ENCODE measurements around the gene OSBP2.

The OSBP2 gene

DNA sequence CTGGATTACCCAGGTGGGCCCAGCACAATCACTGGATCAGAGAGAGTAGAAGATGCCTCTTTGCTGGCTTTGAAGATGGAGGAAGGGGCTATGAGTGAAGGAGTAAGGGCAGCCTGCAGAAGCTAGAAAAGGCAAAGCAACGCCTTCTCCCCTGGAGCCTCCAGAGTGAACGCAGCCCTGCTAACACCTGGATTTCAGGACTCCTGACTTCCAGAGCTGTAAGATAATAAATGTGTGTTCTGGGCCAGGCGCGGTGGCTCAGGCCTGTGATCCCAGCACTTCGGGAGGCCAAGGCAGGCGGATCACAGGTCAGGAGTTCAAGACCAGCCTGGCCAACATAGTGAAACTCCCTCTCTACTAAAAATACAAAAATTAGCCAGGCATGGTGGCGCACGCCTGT, 171.5 kb downstream of the OSBP2 start:
- TF ChIP-seq, protein P1, sequence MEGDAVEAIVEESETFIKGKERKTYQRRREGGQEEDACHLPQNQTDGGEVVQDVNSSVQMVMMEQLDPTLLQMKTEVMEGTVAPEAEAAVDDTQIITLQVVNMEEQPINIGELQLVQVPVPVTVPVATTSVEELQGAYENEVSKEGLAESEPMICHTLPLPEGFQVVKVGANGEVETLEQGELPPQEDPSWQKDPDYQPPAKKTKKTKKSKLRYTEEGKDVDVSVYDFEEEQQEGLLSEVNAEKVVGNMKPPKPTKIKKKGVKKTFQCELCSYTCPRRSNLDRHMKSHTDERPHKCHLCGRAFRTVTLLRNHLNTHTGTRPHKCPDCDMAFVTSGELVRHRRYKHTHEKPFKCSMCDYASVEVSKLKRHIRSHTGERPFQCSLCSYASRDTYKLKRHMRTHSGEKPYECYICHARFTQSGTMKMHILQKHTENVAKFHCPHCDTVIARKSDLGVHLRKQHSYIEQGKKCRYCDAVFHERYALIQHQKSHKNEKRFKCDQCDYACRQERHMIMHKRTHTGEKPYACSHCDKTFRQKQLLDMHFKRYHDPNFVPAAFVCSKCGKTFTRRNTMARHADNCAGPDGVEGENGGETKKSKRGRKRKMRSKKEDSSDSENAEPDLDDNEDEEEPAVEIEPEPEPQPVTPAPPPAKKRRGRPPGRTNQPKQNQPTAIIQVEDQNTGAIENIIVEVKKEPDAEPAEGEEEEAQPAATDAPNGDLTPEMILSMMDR (conservative IDR thresholded peaks at IDR 0.05): no peak
- H3K27ac ChIP-seq: no peak overlapping the region

DNA sequence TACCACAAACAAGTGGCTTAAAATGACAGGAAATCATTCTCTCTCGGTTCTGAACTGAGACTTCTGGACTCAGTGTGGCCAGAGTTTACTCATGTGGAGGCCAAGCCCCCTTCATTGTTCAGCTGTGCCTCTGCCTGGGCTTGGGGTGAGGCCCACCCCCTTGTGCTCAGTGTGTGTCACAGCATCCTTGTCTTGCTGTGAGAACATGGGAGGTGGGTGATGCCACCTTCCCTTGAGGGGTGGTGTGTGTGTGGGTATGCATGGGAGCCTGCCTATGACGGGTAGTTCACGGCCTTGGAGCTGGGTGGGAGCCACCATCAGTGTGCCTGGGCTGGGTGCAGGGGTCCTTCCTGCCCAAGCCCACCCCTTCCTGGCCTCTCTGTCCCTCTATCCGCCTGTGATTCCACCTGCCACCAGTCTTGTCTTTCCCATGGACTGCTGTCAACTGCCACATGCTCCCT, 172.2 kb downstream of the OSBP2 start:
- H3K27ac ChIP-seq: no peak overlapping the region
- TF ChIP-seq, protein P1 (conservative IDR thresholded peaks at IDR 0.05): no peak

DNA sequence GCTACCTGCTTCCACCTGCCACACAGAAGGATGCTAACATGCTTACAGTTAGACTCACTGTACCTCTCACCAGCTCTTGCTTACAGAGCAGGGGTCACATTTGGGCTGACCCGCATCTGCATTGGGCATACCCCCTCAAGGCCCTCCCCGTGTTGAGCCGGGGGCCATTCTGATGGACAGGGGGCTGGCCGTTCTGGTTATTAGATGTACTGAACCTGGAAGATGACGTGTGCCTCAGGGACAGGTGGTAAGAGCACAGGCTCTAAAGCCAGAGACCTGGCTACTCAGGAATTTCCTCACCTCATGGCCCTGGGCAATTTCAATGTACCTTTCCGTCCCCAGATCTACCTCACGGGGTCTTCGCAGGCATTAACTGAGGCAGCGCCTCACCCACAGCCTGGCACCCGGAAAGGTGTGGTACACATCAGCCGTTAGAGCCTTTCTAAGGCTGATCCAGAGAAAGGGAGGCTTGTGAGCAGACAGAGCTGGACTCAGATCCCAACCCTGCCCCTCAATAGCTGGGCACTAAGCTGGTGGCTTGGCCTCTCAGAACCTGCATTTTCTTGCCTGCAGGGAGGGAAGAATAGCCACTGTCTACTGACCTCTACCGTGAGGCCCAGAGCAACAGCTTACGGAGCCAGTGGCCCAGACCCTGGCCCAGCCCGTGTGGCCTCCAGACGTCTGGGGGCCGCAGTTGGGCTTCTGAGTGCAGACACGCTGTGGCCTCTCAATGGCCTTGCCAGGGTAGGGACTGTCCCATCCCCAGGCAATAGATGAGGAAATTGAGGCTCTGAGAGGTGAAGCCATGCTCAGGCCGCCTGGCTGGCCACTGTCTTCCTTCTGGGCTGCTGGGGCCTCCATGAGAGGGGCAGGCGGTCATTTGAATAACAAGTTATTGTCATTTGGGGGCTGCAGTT, 173.3 kb downstream of the OSBP2 start:
- TF ChIP-seq, protein P1 (conservative IDR thresholded peaks at IDR 0.05): no peak
- no peak overlapping the region for H3K27ac ChIP-seq

DNA sequence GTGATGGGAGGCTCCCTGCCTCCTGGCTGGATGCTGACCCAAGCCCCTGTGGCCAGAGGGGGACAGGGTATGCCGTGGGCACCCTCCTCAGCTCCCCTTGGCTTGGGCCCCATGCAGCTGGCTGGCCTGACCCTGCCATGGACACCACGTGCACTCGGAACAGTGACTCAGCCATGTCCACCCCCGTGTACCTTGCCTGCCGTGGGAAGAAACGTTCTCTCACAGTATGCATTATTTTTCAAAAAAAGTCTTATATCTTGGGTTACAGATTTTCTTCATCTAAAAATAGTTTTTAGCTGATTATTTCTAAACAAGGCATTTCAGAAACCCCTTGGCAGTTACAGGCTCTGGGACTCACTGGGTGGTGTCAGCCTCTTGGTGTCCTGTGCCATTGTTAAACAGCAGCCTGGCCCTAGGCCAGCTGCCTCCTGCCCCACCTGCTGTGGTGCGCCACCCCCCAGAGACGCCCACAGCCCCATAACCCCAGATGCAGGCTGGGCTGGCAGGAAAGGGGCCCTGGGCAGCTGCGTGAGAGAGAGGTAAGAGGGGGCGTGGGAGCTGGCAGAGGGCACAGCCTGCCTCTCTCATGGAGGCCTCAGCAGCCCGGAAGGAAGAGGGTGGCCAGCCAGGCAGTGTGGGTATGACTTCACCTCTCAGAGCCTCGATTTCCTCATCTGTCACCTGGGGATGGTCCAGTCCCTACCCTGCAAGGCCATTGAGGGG, 174.2 kb downstream of the OSBP2 start:
- H3K27ac ChIP-seq: no peak overlapping the region
- TF ChIP-seq, protein P1 (conservative IDR thresholded peaks at IDR 0.05): no peak

DNA sequence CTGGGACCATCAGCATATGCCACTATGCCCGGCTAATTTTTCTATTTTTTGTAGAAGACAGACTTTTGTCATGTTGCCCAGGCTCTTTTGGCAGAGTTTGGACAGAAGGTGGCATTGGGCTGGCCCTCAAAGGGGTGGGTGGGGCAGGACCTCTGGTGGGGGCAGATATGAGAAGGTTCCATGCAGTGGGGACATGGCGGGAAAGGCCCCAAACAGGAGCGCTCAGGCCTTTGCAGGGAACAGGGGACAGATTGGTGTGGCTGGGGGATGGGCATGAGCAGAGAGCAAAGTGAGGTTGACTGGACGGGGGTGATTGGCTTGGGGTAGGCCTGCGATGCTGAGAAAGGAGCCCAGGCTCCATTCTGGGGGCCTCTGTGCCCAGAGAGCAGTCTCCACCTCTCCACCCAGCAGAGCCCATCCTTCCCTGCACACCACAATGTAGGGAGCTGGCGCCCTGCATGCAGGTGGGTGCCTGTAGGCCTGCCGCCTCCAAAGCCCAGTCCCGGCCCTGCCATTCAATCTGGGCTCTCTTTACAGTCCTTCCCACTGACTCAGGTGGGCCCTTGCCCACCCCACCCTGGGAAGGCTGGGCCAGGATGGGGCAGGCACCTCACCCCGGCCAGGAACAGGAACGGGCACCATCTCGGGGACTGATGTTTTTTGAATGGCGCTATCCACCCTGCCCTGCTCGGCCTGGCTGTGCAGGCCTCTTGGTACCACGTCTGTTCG, 175.2 kb downstream of the OSBP2 start:
- TF ChIP-seq, protein P1 (conservative IDR thresholded peaks at IDR 0.05): no peak
- H3K27ac ChIP-seq: no peak overlapping the region

DNA sequence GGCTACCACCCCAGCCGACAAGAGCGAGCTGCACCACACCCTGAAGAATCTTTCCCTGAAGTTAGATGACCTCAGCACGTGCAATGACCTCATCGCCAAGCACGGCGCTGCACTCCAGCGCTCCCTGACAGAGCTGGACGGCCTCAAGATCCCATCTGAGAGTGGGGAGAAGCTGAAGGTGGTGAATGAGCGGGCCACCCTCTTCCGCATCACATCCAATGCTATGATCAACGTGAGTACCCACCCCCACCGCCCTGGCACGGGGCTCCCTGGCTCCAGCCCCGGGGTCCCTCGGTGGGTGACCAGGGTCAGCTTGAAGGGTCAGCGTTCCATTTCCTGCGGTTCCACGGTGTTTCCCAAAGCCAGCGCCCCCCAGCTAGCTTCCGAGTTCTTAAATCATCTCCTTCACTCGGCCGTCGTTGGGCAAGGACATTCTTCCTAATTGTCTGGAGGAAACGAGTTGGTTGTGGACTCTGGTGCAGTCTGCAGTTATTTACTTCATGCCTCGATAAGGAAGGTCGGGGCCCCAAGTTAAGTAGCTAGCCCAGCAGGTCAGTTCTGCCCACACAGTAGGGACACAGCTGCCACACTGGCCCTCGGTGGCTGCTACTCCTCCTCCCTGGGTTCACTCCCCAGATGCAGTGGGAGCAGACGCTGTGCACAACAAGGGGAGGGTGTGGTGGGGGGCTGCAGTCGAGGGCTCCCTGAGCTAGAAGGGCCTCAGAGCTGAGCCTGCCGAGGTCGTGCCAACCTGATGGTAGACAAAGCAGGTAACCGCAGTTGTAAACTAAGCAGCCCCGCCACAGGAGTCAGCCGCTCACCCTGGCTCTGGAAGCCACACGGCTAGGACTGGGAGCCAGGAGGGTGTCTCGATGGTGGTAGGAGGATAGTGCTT, 176.0 kb downstream of the OSBP2 start:
- H3K27ac ChIP-seq: no peak overlapping the region
- TF ChIP-seq, protein P1 (conservative IDR thresholded peaks at IDR 0.05): no peak

All from VCaP (cell line).